HPDE6-E6E7 (cell line): Measurements from ENCODE around the gene AMDHD1.
A peak's percentile ranks its signal among the peaks of the same experiment; 100 is the strongest.

Experiments used
- DNase-seq: peaks from one replicate; pipeline ENCODE4 v3.0.0; 2011; ENCODE audit warnings: missing footprints; ENCODE audit errors: extremely low spot score

Gene AMDHD1

GRCh38 chr12:95995238-95996031, 52.3 kb downstream of the AMDHD1 start:
- no peak for DNase-seq

DNA sequence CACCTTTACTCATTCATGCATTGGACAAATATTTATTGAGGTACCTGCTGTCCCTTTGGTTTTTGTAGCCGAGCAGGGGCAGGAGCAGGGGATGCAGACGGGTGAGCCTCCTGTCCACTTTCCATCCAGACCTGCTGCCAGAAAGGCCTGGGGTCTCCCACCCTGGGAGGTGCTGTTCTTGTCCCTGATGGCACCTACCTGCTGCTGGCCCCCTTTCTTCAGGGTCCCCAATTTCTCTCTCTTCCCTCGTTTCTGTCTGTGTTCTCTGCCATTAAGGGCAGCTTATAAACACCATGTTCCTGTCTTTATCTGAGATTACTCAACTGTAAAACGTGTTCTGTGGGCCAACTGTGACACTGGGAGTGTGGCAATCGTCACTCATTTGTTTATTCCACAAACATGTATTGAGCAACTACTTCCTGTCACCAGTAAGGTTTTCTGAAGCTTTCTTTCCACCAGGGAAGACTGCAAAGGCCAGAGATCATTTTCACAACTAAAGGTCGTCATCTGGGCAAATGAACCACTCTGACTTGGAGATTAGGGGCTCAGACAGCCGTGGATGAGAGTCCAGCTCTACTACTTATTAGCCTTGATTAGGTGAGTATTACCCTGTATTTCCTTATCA, 53.0 kb downstream of the AMDHD1 start, which contains the start of gene HAL:
HAL (minus strand) TSS at position 311 of the 625 bp plus-strand sequence. CDS start 434 bp downstream, outside the sequence.
- no peak for DNase-seq

GRCh38 chr12:95997276-95997675, 54.1 kb downstream of the AMDHD1 start:
- DNase-seq, result no peak

DNA sequence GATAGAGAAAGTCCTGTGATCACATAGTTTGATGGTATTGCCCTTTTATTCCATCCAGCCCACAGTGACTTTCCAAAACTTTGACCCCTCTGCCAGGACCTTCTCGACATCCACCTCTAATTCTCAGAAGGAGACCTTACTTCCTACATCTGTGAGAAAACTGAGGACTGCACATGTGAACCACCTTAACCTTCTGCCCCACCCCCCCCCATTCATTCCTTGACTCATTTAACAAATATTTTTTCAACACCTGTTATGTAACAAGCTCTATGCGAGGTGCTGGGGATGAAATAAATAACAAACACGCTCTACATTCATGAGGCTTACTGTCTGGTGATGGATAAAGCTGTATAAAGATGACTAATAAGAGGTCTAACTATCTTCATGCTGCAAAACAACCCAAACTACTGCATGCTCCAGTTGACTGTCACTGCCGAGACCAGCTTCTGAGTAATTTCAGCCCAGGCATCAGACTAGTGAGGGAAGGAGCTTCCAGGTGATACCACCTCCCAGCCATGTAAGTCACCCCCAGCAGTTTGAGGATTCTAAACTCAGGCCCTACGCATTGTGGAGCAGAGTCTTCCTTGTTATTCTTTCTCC, 54.9 kb downstream of the AMDHD1 start:
- DNase-seq, result no peak

GRCh38 chr12:95998611-95999286, 55.6 kb downstream of the AMDHD1 start:
- peak; percentile 40 for DNase-seq

DNA sequence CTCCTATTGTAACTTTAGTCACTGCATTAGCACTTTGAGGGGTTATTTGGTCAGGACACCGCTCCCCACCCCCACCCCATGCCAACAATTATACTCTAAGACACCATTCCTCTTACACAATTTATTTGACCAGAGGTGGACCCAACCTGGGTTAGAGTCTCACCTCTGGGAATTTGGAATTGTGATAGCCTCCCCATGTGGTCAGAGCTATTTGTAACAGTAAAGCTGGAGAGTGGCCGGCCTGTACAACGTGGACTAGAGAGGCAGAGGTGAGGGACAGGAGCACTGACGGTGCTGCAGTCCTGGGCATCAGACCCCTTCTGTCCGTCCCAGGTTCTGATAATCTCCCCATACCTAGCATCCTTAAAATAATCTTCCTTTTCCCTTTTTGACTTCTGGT, 56.4 kb downstream of the AMDHD1 start:
- no peak for DNase-seq

DNA sequence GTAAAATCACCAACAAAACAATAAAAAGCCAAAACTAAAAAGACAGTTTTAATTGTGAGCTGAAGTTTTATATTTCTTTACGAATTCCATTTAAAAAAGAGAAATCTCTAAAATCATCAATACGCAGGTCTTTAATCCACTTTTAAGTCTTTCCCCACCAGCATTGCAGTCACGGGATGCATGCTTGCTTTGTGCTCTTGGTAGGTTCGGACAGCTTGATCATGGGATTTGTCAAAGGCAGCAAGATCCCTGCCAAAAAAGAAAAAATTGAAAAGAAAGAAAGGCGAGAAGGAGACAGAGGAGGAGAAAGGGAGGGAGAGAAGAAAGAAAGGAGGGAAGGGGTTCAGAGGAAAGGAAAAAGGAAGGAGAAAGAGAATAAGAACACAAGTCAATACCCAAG, 57.7 kb downstream of the AMDHD1 start:
- no peak for DNase-seq

DNA sequence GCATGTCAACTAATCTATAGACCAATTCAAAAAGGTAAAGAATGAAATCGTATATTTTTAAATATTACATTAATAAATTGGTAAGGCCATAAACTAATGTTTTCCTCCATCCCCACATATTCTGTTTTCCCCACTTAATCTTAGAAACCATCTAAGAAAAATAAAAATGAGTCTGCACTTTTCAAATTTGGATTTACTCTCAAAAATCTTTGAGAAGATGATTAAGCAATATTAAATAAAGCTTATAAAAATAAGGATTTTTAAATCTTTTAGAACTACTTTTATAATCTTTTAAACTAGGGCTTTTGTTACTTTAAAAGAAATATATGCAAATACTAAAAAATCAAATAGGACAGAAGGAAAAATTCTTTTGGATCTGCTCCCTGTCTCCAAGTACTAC, 63.6 kb downstream of the AMDHD1 start:
- DNase-seq, result no peak

DNA sequence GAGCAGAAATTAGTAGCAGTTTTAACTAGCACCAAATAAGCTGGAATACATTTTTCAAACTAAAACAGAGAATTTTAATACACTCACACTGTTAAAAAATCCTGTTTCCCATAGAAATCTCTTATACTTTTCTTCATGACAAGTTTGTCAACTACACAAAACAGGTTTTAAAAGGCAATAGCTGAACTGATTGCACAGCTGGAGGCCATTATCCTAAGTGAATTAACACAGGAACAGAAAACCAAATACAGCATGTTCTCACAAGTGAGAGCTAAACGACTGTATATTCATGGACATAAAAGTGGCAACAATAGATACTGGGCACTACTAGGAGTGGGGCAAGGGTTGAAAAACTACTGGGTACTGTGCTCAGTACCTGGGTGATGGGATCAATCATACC, 64.6 kb downstream of the AMDHD1 start:
- DNase-seq, result no peak

GRCh38 chr12:96014943-96015599, 71.9 kb downstream of the AMDHD1 start:
- no peak for DNase-seq

DNA sequence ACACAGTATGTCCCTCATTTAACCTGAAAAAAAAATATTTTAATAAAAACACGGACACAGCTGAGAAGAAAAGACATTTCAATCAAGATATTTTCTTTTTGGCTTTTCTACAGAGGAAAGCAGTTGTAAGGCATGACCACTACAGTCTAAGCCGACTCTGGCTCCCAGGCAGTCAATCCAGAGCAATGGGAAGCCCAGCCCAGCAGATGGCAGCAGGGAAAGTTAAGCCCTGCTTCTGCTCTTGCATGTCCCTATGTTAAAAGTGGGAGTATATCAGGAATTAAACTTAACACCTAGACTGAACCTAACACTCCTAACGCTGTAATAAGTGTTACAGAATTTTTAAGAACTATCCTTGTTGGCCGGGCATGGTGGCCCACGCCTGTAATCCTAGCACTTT, 72.5 kb downstream of the AMDHD1 start:
- DNase-seq, result no peak
